Keratinocyte (primary cell): Measurements from ENCODE around the gene DNM1. TPM values are rescaled to one million over a fixed set of nuclear protein-coding genes. Genes with fewer than 3 reads are reported as not detected.
"Not testable (repeated sequence)": the region's sequence is repeated elsewhere in the genome, so short reads cannot be mapped to it uniquely, and the experiment has no call there.

ENCODE experiments used
- DNase-seq: peaks from one replicate; pipeline ENCODE4 v3.0.0-alpha.2; 2011; ENCODE audit warnings: low read depth, missing footprints, low spot score
- FAIRE-seq: peaks from 2 replicates; lab custom pipeline; 2011; peaks lifted over from hg19 to GRCh38; lab: Jason Lieb, UNC
- H2AFZ ChIP-seq: 2 replicates; pipeline ENCODE4 v1.6.0; 2012; ENCODE audit warnings: low read length, control low read depth, inconsistent platforms; ENCODE audit not compliant: control insufficient read depth
- H3K27ac ChIP-seq: 2 replicates; pipeline ENCODE4 v1.5.1; 2011; ENCODE audit warnings: low read length; ENCODE audit not compliant: control insufficient read depth, insufficient read depth
- H3K27me3 ChIP-seq: 3 replicates; pipeline ENCODE4 v1.6.0; 2011; ENCODE audit warnings: low read length; ENCODE audit not compliant: control insufficient read depth, insufficient read depth; ENCODE audit errors: extremely low read depth
- H3K36me3 ChIP-seq, 2 experiments: 2 replicates in 1 of 2; 3 replicates in 1 of 2; pipeline ENCODE4 v1.5.1; 2011; ENCODE audit warnings: low read length in 2 of 2, mild to moderate bottlenecking in 1 of 2; ENCODE audit not compliant: control insufficient read depth in 2 of 2, insufficient read depth in 2 of 2; ENCODE audit errors: extremely low read depth in 1 of 2
- H3K4me1 ChIP-seq: 3 replicates; pipeline ENCODE4 v1.5.1; 2011; ENCODE audit warnings: low read length; ENCODE audit not compliant: control insufficient read depth, insufficient read depth; ENCODE audit errors: extremely low read depth
- H3K4me2 ChIP-seq: 3 replicates; pipeline ENCODE4 v1.6.0; 2011; ENCODE audit warnings: low read depth, low read length; ENCODE audit not compliant: control insufficient read depth, insufficient read depth; ENCODE audit errors: extremely low read depth
- H3K4me3 ChIP-seq, 3 experiments: fragments of 200-600 bp in 1 of 3; sonication (generic) in 1 of 3; 2 replicates in 2 of 3; 3 replicates in 1 of 3; pipeline ENCODE4 v1.5.1; 2011 to 2016; ENCODE audit warnings: low read length in 3 of 3, mild to moderate bottlenecking in 3 of 3, control low read depth in 2 of 3, inconsistent platforms in 1 of 3, low read depth in 1 of 3, mixed read lengths in 1 of 3, mixed run types in 1 of 3, moderate library complexity in 1 of 3; ENCODE audit not compliant: control insufficient read depth in 2 of 3, insufficient read depth in 2 of 3; ENCODE audit errors: extremely low read depth in 1 of 3
- H3K79me2 ChIP-seq: 2 replicates; pipeline ENCODE4 v1.6.0; 2012; ENCODE audit warnings: low read length; ENCODE audit not compliant: control insufficient read depth, insufficient read depth
- H3K9ac ChIP-seq: 3 replicates; pipeline ENCODE4 v1.6.0; 2011; ENCODE audit warnings: low read length; ENCODE audit not compliant: control insufficient read depth, insufficient read depth; ENCODE audit errors: extremely low read depth
- H3K9me1 ChIP-seq: 3 replicates; pipeline ENCODE4 v1.6.0; 2011; ENCODE audit warnings: low read length; ENCODE audit not compliant: control insufficient read depth, insufficient read depth; ENCODE audit errors: extremely low read depth
- H3K9me3 ChIP-seq: 2 replicates; pipeline ENCODE4 v1.5.1; 2012; ENCODE audit warnings: low read depth, low read length; ENCODE audit not compliant: control insufficient read depth
- H4K20me1 ChIP-seq: 3 replicates; pipeline ENCODE4 v1.6.0; 2011; ENCODE audit warnings: low read length; ENCODE audit not compliant: control insufficient read depth, insufficient read depth; ENCODE audit errors: extremely low read depth
- CTCF ChIP-seq, 3 experiments: IDR thresholded peaks in 1 of 3; conservative IDR thresholded peaks in 1 of 3; optimal IDR thresholded peaks in 1 of 3; 2 replicates in 2 of 3; 3 replicates in 1 of 3; pipeline versions ENCODE3 to v1.5.1; 2011; ENCODE audit warnings: low read length in 3 of 3, mild to moderate bottlenecking in 3 of 3, moderate library complexity in 2 of 3, control low read depth in 1 of 3, inconsistent platforms in 1 of 3; ENCODE audit not compliant: insufficient read depth in 2 of 3; ENCODE audit errors: extremely low read depth in 1 of 3
- EZH2 ChIP-seq: IDR thresholded peaks from one replicate; pipeline ENCODE4 v1.6.1; 2012; ENCODE audit warnings: inconsistent platforms, mild to moderate bottlenecking, low read length, moderate library complexity
- dilution Hi-C: fragments of 300-500 bp; cut with MboI; formaldehyde crosslinking; loops from one replicate; pipeline ENCODE4 v1.7.0; 2020; ENCODE audit warnings: low sequenced_read_pairs; ENCODE audit not compliant: extremely low pct_ligation_motif_present
- polyA plus RNA-seq, 5 experiments: library from polyadenylated mRNA; depleted of rRNA in 3 of 5; stranded (reverse) in 3 of 5; stranded (forward) in 1 of 5; unstranded in 1 of 5; fragments of >200 nt; gene quantifications; 1 replicate in 1 of 5; 2 replicates in 3 of 5; 3 replicates in 1 of 5; pipeline versions ENCODE4 v1.2.1 to v1.2.3, GENCODE V29; 2011 to 2012; ENCODE audit warnings: missing spikeins in 2 of 5, low read depth in 1 of 5, low replicate concordance in 1 of 5

The DNM1 gene
- polyA plus RNA-seq, 1 donor (not counting 4 experiments of a cell fraction or from before 2014, with no cell fraction given) = 0.25 TPM

- Histone ChIP-seq H4K20me1 (no peaks in the 10 kb centered on the region), H3K4me1 (no peaks in the 10 kb centered on the region), H3K4me3 (no peak overlapping the region), H3K9me1 (no peaks in the 10 kb centered on the region), H3K27ac (no peak overlapping the region), H3K27me3 (peaks cover 5% of the 10 kb centered on the region), H2AFZ (no peak overlapping the region), H3K9me3 (no peaks in the 10 kb centered on the region), H3K9ac (no peak overlapping the region), H3K79me2 (no peaks in the 10 kb centered on the region), H3K36me3 (no peaks in the 10 kb centered on the region), H3K4me2 (no peak overlapping the region)
- dilution Hi-C loops = no loop called here
- no peak for TF ChIP-seq EZH2
- no peak for TF ChIP-seq CTCF (optimal IDR thresholded peaks at IDR 0.05 in 1 of 3, IDR thresholded peaks at IDR 0.05 in 1 of 3, conservative IDR thresholded peaks at IDR 0.05 in 1 of 3; ENCODE audit: extremely low read depth in 1 of 3, insufficient read depth in 2 of 3, low read length in 3 of 3)
- FAIRE-seq (no peak), DNase-seq (no peak)
These were observed 23.2 kb downstream of the DNM1 start for GRCh38 chr9:128226412-128226801.

- H3K4me2 ChIP-seq, H3K9me3 ChIP-seq, H3K36me3 ChIP-seq, DNase-seq, H3K9ac ChIP-seq, H3K27me3 ChIP-seq, H3K27ac ChIP-seq, H2AFZ ChIP-seq, H3K4me3 ChIP-seq, H3K4me1 ChIP-seq, H3K79me2 ChIP-seq, dilution Hi-C loops, H4K20me1 ChIP-seq, H3K9me1 ChIP-seq, FAIRE-seq: not testable (repeated sequence)
These were observed 27.7 kb downstream of the DNM1 start for GRCh38 chr9:128230897-128231296.
